NCI-H1694 (cell line): ENCODE data around the gene ELOVL1.
"Not testable (repeated sequence)": the region's sequence is repeated elsewhere in the genome, so short reads cannot be mapped to it uniquely, and the experiment has no call there.

Source experiments
- DNase-seq: peaks from one replicate; lab custom pipeline; 2025; lab: John Stamatoyannopoulos, UW

ELOVL1 gene

DNA sequence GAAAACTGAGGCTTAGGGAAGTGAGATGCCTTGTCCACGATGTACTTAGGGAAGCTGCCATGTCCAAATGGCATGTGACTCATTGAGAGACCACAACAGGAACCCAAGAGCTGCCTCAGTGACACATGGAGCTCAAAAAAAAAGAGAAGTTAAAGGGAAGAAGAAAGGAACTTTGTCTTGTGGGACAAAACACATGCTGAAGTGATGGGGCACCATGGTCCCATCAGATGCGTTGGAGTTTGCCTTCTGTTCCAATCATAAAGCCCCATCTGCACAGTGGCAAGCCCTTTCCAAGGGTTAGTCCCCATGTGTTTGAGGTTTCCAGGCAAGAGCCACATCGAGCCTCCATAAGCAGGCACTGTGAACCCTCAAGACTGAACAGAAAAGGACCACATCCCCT lies 13.8 kb upstream of the ELOVL1 start:
- DNase-seq = no peak

DNA sequence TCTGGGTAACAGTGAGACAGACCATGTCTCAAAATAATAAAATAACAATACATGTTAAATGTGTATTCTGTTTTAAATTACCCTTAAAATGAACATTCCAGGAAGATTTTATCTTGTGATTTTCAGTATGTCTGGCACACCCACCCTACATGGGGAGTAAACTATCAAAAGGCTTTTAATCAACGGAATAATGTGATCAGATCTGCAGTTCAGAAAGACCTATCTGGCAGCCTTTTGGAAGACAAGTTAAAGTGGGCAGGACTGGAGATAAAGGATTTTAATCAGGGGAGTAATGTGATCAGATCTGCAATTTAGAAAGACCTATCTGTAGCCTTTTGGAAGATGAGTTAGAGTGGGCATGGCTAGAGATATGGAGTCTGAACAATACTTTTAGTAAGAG lies 11.7 kb upstream of the ELOVL1 start:
- no peak for DNase-seq

DNA sequence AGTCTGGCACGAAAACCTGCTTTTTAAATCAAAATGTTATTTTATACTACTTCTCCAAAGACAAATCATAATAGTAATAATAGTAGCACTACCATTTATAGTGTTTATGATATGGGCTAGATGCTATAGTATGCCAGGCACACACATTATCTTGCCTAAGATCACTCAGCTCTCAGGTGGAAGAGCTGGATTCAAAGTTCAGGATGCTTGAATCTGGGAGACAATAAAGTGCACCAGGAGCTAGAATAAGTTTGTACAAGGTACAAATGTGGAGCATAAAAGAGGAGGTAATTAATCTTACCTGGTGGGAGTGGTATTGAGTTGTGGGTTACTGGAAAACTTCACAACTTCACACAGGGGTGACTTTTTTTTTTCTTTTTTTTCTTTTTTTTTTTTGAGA lies 10.0 kb upstream of the ELOVL1 start:
- no peak for DNase-seq

GRCh38 chr1:43376723-43377235 lies 9.0 kb upstream of the ELOVL1 start:
- no peak for DNase-seq

GRCh38 chr1:43373066-43373940 lies 5.5 kb upstream of the ELOVL1 start:
- DNase-seq = no peak

GRCh38 chr1:43372172-43372571 lies 4.4 kb upstream of the ELOVL1 start:
- DNase-seq = no peak

DNA sequence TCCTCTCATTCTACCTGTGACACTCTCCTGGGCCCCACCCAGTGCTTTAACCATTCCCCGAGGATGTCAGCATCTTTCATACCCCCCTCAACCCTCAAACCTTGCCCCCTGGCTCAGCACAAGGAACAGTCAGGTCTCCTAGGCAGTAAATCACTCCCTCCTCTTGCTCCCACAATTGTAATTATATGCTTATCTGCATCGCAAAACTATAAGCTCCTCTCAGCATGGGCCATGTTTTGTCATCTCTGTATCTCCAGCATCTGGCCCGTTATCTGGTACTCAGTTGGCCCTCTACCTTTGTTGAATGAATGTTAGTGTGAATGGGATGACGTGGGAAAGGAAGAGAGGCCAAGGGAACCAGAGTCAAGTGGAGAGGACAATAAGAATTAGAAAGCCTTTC lies 2.8 kb upstream of the ELOVL1 start:
- DNase-seq = no peak

DNA sequence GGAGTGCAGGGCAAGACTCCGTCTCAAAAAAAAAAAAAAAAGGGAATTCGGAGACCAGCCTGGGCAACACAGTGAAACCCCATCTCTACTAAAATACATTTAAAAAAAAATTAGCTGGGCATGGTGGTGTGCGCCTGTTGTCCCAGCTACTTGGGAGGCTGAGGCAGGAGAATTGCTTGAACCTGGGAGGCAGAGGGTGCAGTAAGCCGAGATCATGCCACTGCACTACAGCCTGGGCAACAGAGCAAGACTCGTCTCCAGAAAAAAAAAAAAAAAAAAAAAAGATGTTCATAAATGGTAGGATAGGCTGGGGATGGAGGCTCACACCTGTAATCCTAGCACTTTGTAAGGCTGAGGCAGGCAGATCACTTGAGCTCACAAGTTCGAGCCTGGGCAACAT lies 2.0 kb upstream of the ELOVL1 start:
- not testable (repeated sequence) for DNase-seq

DNA sequence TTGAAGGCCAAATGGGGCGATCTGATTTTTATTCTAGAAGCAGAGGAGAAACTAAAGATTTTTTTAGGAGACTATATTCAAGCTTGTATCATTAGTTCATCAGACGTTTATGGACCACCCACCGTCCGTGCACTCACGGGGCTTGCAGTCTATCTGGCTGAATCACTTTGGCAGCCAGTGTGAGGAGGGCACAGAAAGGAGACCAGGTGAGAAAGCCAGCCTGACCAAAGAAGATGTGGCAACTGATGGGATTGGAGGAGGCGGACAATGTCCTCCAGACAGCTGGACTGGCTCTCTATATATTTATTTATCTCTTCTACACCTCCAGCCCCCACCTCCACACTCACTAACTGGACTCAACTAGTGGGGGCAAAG lies 822 bp upstream of the ELOVL1 start:
- no peak for DNase-seq

DNA sequence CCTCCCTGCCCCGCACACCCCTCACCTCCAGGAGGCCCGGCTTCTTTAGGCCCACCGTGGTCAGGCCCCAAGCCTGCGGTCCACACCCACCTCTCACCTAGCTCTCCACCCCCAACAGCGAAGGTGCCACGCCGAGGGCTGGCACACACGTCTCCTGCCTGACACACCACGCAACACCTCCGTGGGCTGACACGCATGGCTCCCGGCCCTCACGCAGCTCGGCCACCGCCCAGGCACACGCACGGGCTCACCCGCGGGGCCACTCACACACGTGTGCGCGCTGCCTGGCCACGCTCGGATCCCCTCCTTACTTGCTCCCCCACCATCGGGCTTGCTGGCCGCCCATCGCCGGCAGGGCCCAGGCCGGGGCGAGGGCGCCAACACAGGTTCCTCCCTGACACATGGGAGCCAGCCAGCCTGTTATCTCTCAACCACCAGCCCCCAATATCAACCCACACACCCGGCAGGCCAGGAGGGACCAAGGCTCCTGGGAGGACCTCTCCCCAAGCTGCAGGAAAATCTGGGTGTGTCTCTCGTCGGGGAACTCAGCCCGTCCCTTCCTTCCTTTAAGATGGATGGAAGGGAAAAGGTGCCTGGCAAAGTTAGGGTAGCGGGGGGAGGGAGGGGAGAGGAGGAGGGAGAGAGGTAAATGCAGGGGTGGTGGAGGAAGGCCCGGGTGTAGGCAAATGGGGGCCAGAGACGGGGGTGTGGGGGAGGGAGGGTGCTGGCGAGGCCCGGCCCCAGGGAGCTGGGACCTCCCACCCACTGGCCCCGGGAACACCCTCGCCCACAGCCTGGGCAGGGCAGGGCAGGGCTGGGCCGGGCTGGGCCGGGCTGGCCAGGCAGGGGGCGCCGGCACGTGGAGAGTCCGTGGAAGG lies 546 bp downstream of the ELOVL1 start:
- peak; percentile 34 for DNase-seq

- no peak for DNase-seq
Measured at GRCh38 chr1:43366601-43367025, 1.2 kb downstream of the ELOVL1 start.

- DNase-seq = no peak
Measured at GRCh38 chr1:43366179-43366578, 1.6 kb downstream of the ELOVL1 start.

DNA sequence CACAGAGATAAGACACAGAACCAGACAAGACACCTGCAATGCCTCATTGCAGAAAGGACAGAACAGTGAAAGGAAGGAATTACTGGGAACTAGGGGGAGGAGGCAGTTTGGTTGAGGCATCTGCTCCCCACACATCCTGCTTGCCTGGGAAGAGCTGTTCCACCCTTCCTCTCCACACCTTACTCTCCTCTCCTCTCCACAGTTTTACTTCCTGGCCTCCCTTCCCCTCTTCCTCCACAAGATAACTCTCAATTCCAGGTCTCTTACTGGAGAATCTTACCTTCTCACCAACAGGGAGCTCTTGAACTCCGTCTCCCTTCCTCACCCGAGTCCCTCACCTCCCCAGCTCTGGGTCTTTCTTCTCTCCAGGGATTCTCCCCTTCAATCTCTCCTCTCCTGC lies 2.1 kb downstream of the ELOVL1 start:
- no peak for DNase-seq

DNA sequence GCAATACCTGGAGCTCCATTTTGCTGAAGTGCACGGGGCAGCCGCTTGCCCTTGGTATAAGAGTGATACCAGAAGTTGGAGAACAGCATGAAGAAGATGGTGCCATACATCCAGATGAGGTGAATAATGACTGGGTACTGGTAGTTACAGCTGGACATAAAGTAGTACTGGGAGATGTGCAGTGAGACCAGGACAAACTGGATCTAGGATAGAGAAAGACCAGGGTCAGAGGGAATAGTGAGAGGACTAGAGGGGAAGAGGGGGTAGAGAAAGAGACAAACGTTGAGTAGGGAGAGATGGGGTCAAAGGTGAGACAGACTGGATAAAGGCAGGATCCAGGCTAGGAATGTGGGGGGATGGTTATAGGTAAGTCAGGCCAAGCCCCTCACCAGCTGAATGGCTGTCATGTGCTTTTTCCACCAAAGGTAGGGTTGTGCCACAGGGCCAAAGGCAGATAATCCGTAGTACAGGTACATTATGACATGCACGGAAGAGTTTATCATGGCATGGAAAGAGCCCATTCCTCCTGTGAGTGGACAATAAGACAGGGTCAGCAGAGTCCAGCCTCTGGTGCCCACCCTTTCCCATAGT lies 3.8 kb downstream of the ELOVL1 start:
- no peak for DNase-seq

- no peak for DNase-seq
Measured at GRCh38 chr1:43363283-43363934, 4.4 kb downstream of the ELOVL1 start.

DNA sequence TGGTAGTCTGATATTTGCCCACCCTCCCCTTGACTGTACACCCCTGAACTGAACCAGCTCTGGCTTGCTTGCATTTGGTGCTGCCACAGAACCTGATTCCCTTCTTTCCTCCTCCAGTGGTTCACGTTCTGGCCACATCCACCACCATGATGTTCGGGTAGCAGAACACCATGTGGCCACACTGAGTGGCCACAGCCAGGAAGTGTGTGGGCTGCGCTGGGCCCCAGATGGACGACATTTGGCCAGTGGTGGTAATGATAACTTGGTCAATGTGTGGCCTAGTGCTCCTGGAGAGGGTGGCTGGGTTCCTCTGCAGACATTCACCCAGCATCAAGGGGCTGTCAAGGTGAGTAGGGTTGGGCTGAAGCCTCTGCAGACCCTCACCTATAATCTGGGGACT lies 7.2 kb downstream of the ELOVL1 start:
- no peak for DNase-seq

GRCh38 chr1:43359696-43360095 lies 8.1 kb downstream of the ELOVL1 start:
- no peak for DNase-seq

DNA sequence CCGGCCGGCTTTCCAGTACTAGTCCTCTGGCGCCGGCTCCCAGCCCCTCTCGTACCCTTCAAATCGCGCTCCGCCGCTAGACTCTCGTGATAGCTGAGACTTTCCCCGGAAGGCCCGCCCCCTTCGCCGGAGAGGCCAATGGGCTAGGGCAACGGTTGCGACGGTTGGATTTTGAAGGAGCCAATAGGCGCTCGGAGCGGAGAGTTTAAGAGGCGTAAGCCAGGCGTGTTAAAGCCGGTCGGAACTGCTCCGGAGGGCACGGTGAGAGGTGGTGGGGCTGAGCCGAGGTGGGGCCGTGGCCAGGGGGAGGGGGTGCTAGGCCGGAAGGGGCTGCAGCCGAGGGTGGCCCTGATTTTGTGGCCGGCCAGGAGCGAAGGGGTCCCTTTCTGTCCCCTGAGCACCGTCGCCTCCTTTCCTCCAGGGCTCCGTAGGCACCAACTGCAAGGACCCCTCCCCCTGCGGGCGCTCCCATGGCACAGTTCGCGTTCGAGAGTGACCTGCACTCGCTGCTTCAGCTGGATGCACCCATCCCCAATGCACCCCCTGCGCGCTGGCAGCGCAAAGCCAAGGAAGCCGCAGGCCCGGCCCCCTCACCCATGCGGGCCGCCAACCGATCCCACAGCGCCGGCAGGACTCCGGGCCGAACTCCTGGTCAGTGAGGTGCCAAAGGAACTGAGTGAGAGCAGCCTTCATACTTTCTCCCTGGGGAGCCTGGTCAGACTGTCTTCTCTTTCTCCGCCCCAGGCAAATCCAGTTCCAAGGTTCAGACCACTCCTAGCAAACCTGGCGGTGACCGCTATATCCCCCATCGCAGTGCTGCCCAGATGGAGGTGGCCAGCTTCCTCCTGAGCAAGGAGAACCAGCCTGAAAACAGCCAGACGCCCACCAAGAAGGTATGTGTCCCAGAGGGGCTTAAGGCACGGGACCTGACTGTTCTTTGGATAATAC lies 8.8 kb downstream of the ELOVL1 start, which contains the start of gene CDC20:
Gene CDC20, plus strand, starts transcription at position 236 of the 948 bp plus-strand sequence. Its CDS starts 235 bp downstream, at position 471.
- peak; percentile 99 for DNase-seq

DNA sequence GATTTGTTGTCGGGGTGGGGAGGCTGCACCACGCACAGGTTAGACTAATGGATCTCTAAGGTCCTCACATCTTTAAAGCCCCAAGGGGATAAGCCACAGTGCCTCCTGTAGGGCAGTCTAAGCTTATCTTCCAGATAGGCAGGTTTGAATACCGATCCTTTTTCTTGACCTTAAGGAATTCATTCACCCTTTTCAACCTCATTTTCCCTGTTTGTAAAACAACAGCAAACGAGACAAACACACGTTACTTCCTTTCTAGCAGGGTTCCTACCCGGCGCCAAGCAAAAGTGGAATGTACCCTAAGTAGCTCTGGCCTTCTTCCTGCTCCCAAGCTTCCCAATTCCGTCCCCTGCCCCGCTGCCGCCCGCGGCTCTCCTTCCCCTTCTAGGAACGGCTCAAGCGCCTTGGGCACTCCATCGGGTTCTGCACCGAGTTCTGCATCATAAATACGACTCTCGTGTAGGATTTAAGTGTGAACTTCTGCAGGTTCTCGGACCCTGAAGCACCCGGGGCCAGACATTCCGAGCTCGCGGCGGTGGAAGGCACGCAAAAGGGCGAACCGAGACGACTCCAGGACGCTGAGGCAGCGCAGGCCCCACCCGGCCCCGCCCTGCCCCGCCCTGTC lies 9.6 kb downstream of the ELOVL1 start:
- DNase-seq = peak; percentile 32

DNA sequence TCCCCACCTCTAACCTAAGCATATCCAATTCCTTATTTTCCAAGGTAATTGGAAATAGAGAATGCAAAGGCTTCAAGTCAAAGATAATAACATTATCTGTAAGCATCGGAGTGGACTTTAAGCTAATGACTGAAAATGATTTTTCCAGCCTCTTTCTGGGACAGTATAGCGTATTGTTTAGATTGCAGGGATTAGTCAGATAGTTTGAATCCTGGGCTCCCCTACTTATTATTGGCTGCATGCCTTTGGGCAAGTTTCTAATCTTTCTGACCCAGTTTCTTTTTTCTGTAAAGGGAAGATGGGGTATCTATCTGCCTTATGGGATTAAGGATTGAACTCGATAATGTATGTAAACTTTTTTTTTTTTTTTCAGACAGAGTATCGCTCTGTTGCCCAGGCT lies 10.6 kb downstream of the ELOVL1 start:
- DNase-seq = no peak
